ENCODE results near the gene DISC1.
"Not testable (repeated sequence)": the region's sequence is repeated elsewhere in the genome, so short reads cannot be mapped to it uniquely, and the experiment has no call there.

The DISC1 gene

GRCh38 chr1:231781892-231782291 lies 155.3 kb downstream of the DISC1 start:
- no peak overlapping the region for H3K4me3 ChIP-seq (ENCODE audit: insufficient read depth, low read length, poor library complexity, severe bottlenecking)
- H2AFZ ChIP-seq (ENCODE audit: low read depth, low read length, severe bottlenecking) = no peak overlapping the region
- TF ChIP-seq EZH2phosphoT487 (conservative IDR thresholded peaks at IDR 0.05; ENCODE audit: low read length) = no peak
- no peak for TF ChIP-seq CTCF (IDR thresholded peaks at IDR 0.05; ENCODE audit: insufficient read depth, low read length, poor library complexity, severe bottlenecking)
- H3F3A ChIP-seq (ENCODE audit: insufficient read depth) = no peaks in the 10 kb centered on the region
- no peaks in the 10 kb centered on the region for H3K27me3 ChIP-seq (ENCODE audit: low read length)
- H3K27ac ChIP-seq (ENCODE audit: low read depth, low read length) = no peak overlapping the region
- H3K4me2 ChIP-seq (ENCODE audit: low read depth, low read length, poor library complexity, severe bottlenecking) = no peak overlapping the region
- no peaks in the 10 kb centered on the region for H3K79me2 ChIP-seq (ENCODE audit: insufficient read depth, low read length)
- no peak overlapping the region for H3K9ac ChIP-seq (ENCODE audit: low read length)
- no peaks in the 10 kb centered on the region for H3K9me3 ChIP-seq (ENCODE audit: insufficient read depth, low read length)
- no peaks in the 10 kb centered on the region for H3K36me3 ChIP-seq (ENCODE audit: low read length)
- H4K20me1 ChIP-seq (ENCODE audit: low read depth, low read length) = no peaks in the 10 kb centered on the region
- H3K9me2 ChIP-seq (replicated peaks; ENCODE audit: insufficient read depth, low read length) = no peaks in the 10 kb centered on the region

- H3K9ac ChIP-seq (ENCODE audit: low read length); H3K79me2 ChIP-seq (ENCODE audit: insufficient read depth, low read length); H3K9me2 ChIP-seq (replicated peaks; ENCODE audit: insufficient read depth, low read length): not testable (repeated sequence)
These were observed 158.5 kb downstream of the DISC1 start for GRCh38 chr1:231785073-231785472.

GRCh38 chr1:231786126-231786525 lies 159.5 kb downstream of the DISC1 start:
- Histone ChIP-seq H3K27ac (ENCODE audit: low read depth, low read length) (no peak overlapping the region), H3K27me3 (ENCODE audit: low read length) (no peaks in the 10 kb centered on the region), H3K9me2 (replicated peaks; ENCODE audit: insufficient read depth, low read length) (no peaks in the 10 kb centered on the region), H3K4me3 (ENCODE audit: insufficient read depth, low read length, poor library complexity, severe bottlenecking) (no peak overlapping the region), H3K4me2 (ENCODE audit: low read depth, low read length, poor library complexity, severe bottlenecking) (no peak overlapping the region), H2AFZ (ENCODE audit: low read depth, low read length, severe bottlenecking) (no peak overlapping the region), H3K9ac (ENCODE audit: low read length) (no peak overlapping the region), H3K9me3 (ENCODE audit: insufficient read depth, low read length) (no peaks in the 10 kb centered on the region), H3K79me2 (ENCODE audit: insufficient read depth, low read length) (no peaks in the 10 kb centered on the region), H3K36me3 (ENCODE audit: low read length) (no peaks in the 10 kb centered on the region), H3F3A (ENCODE audit: insufficient read depth) (no peaks in the 10 kb centered on the region), H4K20me1 (ENCODE audit: low read depth, low read length) (no peaks in the 10 kb centered on the region)
- TF ChIP-seq EZH2phosphoT487 (conservative IDR thresholded peaks at IDR 0.05; ENCODE audit: low read length) = no peak
- TF ChIP-seq CTCF (IDR thresholded peaks at IDR 0.05; ENCODE audit: insufficient read depth, low read length, poor library complexity, severe bottlenecking) = no peak

More at GRCh38 chr1:231785073-231785472, 158.5 kb downstream of the DISC1 start:
- not testable (repeated sequence) for H3K9me3 ChIP-seq (ENCODE audit: insufficient read depth, low read length); H3K27me3 ChIP-seq (ENCODE audit: low read length); H2AFZ ChIP-seq (ENCODE audit: low read depth, low read length, severe bottlenecking); H3F3A ChIP-seq (ENCODE audit: insufficient read depth); H3K4me3 ChIP-seq (ENCODE audit: insufficient read depth, low read length, poor library complexity, severe bottlenecking); H4K20me1 ChIP-seq (ENCODE audit: low read depth, low read length); H3K4me2 ChIP-seq (ENCODE audit: low read depth, low read length, poor library complexity, severe bottlenecking); H3K27ac ChIP-seq (ENCODE audit: low read depth, low read length); H3K36me3 ChIP-seq (ENCODE audit: low read length)

GRCh38 chr1:231792634-231793033 lies 166.0 kb downstream of the DISC1 start:
- Histone ChIP-seq H3K79me2 (ENCODE audit: insufficient read depth, low read length) (no peaks in the 10 kb centered on the region), H3K4me3 (ENCODE audit: insufficient read depth, low read length, poor library complexity, severe bottlenecking) (no peak overlapping the region), H3K9me2 (replicated peaks; ENCODE audit: insufficient read depth, low read length) (no peaks in the 10 kb centered on the region), H3K4me2 (ENCODE audit: low read depth, low read length, poor library complexity, severe bottlenecking) (no peak overlapping the region), H4K20me1 (ENCODE audit: low read depth, low read length) (no peaks in the 10 kb centered on the region), H2AFZ (ENCODE audit: low read depth, low read length, severe bottlenecking) (no peak overlapping the region), H3K27ac (ENCODE audit: low read depth, low read length) (no peak overlapping the region), H3K27me3 (ENCODE audit: low read length) (no peaks in the 10 kb centered on the region), H3K9ac (ENCODE audit: low read length) (no peak overlapping the region), H3F3A (ENCODE audit: insufficient read depth) (no peaks in the 10 kb centered on the region), H3K36me3 (ENCODE audit: low read length) (no peaks in the 10 kb centered on the region), H3K9me3 (ENCODE audit: insufficient read depth, low read length) (no peaks in the 10 kb centered on the region)
- TF ChIP-seq CTCF (IDR thresholded peaks at IDR 0.05; ENCODE audit: insufficient read depth, low read length, poor library complexity, severe bottlenecking) (no peak), EZH2phosphoT487 (conservative IDR thresholded peaks at IDR 0.05; ENCODE audit: low read length) (no peak)
